Neural cell (in vitro differentiated cells): ENCODE measurements around the gene HIPK1. TPM values are rescaled to one million over a fixed set of nuclear protein-coding genes. Genes with fewer than 3 reads are reported as not detected.

Experiments used
- H2AFZ ChIP-seq: fragments of 200-600, 300-800 bp; sonication (generic), shearing (Covaris generic); 2 replicates; pipeline ENCODE4 v1.6.0; 2014; ENCODE audit warnings: low read depth, mild to moderate bottlenecking, antibody characterized with exemption, low read length, moderate library complexity
- H3F3A ChIP-seq: fragments of 200-600 bp; shearing (Covaris generic); 2 replicates; pipeline ENCODE4 v1.6.1; 2016; ENCODE audit warnings: mild to moderate bottlenecking, moderate library complexity, mixed read lengths, antibody characterized with exemption, low read length; ENCODE audit not compliant: insufficient read depth, poor library complexity, severe bottlenecking
- H3K27ac ChIP-seq: fragments of 200-600, 300-800 bp; sonication (generic), shearing (Covaris generic); 2 replicates; pipeline ENCODE4 v1.5.1; 2014; ENCODE audit warnings: mild to moderate bottlenecking, low read length, moderate library complexity
- H3K27me3 ChIP-seq: fragments of 300-800, 200-600 bp; sonication (generic), shearing (Covaris generic); 2 replicates; pipeline ENCODE4 v1.6.0; 2014; ENCODE audit warnings: mild to moderate bottlenecking, low read depth, low read length, moderate library complexity; ENCODE audit not compliant: insufficient read depth
- H3K36me3 ChIP-seq: fragments of 300-800, 200-600 bp; sonication (generic), shearing (Covaris generic); 2 replicates; pipeline ENCODE4 v1.5.1; 2014; ENCODE audit warnings: mild to moderate bottlenecking, antibody characterized with exemption, low read length, moderate library complexity; ENCODE audit not compliant: insufficient read depth
- H3K4me2 ChIP-seq: fragments of 300-800, 200-600 bp; sonication (generic), shearing (Covaris generic); 2 replicates; pipeline ENCODE4 v1.6.0; 2014; ENCODE audit warnings: mild to moderate bottlenecking, low read length
- H3K4me3 ChIP-seq: fragments of 300-800, 200-600 bp; sonication (generic), shearing (Covaris generic); 2 replicates; pipeline ENCODE4 v1.5.1; 2014; ENCODE audit warnings: mild to moderate bottlenecking, low read length, moderate library complexity
- H3K79me2 ChIP-seq: fragments of 200-600 bp; shearing (Covaris generic); replicated peaks from 2 replicates; pipeline ENCODE4 v1.6.0; 2014; ENCODE audit warnings: mild to moderate bottlenecking, low read length, moderate library complexity; ENCODE audit not compliant: insufficient read depth
- H3K9ac ChIP-seq: fragments of 300-800, 200-600 bp; sonication (generic), shearing (Covaris generic); 2 replicates; pipeline ENCODE4 v1.6.1; 2016; ENCODE audit warnings: mild to moderate bottlenecking, low read length, mixed read lengths
- H3K9me2 ChIP-seq: fragments of 200-600 bp; shearing (Covaris generic); 2 replicates; pipeline ENCODE4 v1.6.1; 2016; ENCODE audit warnings: mild to moderate bottlenecking, low read length, mixed read lengths; ENCODE audit not compliant: insufficient read depth
- H3K9me3 ChIP-seq: fragments of 200-600, 300-800 bp; sonication (generic), shearing (Covaris generic); 2 replicates; pipeline ENCODE4 v1.6.1; 2016; ENCODE audit warnings: mild to moderate bottlenecking, mixed run types, low read length, moderate library complexity, mixed read lengths
- H4K20me1 ChIP-seq: fragments of 200-600 bp; shearing (Covaris generic); 2 replicates; pipeline ENCODE4 v1.6.1; 2016; ENCODE audit warnings: mild to moderate bottlenecking, mixed run types; ENCODE audit not compliant: insufficient read depth
- CTCF ChIP-seq: fragments of 450-650 bp; IDR thresholded peaks from 2 replicates; pipeline ENCODE4 v1.5.1; 2014; ENCODE audit warnings: antibody characterized with exemption, mild to moderate bottlenecking, moderate library complexity; ENCODE audit not compliant: poor library complexity, severe bottlenecking
- EP300 ChIP-seq: fragments of 450-650 bp; conservative IDR thresholded peaks from 2 replicates; pipeline ENCODE4 v1.6.1; 2014; ENCODE audit warnings: antibody characterized with exemption, mild to moderate bottlenecking, moderate library complexity; ENCODE audit not compliant: poor library complexity, severe bottlenecking
- EZH2 ChIP-seq: fragments of 200-600, 300-800 bp; shearing (Covaris generic), sonication (generic); IDR thresholded peaks from 2 replicates; pipeline ENCODE4 v1.6.1; 2014; ENCODE audit warnings: antibody characterized with exemption, low read length, borderline replicate concordance, mild to moderate bottlenecking; ENCODE audit not compliant: insufficient read depth, poor library complexity, severe bottlenecking
- MXI1 ChIP-seq: fragments of 450-650 bp; conservative IDR thresholded peaks from 2 replicates; pipeline ENCODE4 v1.6.1; 2014; ENCODE audit warnings: antibody characterized with exemption, mild to moderate bottlenecking; ENCODE audit not compliant: poor library complexity, severe bottlenecking
- POLR2AphosphoS5 ChIP-seq: IDR thresholded peaks from 2 replicates; pipeline ENCODE4 v1.6.1; 2012
- RAD21 ChIP-seq: fragments of 450-650 bp; conservative IDR thresholded peaks from 2 replicates; pipeline ENCODE4 v1.6.1; 2014; ENCODE audit warnings: antibody characterized with exemption, mild to moderate bottlenecking, moderate library complexity
- REST ChIP-seq: IDR thresholded peaks from 2 replicates; pipeline ENCODE4 v1.6.1; 2012; ENCODE audit warnings: borderline replicate concordance
- SMC3 ChIP-seq: fragments of 450-650 bp; conservative IDR thresholded peaks from 2 replicates; pipeline ENCODE4 v1.6.1; 2014; ENCODE audit warnings: antibody characterized with exemption, mild to moderate bottlenecking, moderate library complexity; ENCODE audit not compliant: poor library complexity
- TAF1 ChIP-seq: IDR thresholded peaks from 2 replicates; pipeline ENCODE4 v1.6.1; 2012; ENCODE audit warnings: low read depth
- polyA plus RNA-seq: library from polyadenylated mRNA; depleted of rRNA; stranded (reverse); fragments of >200 nt; gene quantifications from 2 replicates; pipeline ENCODE4 v1.2.3, GENCODE V29; 2014

The HIPK1 gene
- polyA plus RNA-seq, 1 donor from 2014 or later = 22.9 TPM

- Histone ChIP-seq H3K4me2 (no peak overlapping the region), H3F3A (no peaks in the 10 kb centered on the region), H4K20me1 (no peaks in the 10 kb centered on the region), H3K9me2 (no peaks in the 10 kb centered on the region), H2AFZ (no peak overlapping the region), H3K9ac (no peak overlapping the region), H3K79me2 (no peaks in the 10 kb centered on the region), H3K4me3 (no peak overlapping the region), H3K27ac (no peak overlapping the region), H3K27me3 (no peaks in the 10 kb centered on the region), H3K36me3 (no peaks in the 10 kb centered on the region), H3K9me3 (peaks cover 3% of the 10 kb centered on the region)
- TF ChIP-seq SMC3 = no peak
- no peak for TF ChIP-seq CTCF
- no peak for TF ChIP-seq EZH2
- TF ChIP-seq MXI1 = no peak
- TF ChIP-seq POLR2AphosphoS5 = no peak
- no peak for TF ChIP-seq TAF1
- no peak for TF ChIP-seq EP300
- TF ChIP-seq RAD21 = no peak
- no peak for TF ChIP-seq REST
These were observed 64.6 kb downstream of the HIPK1 start for GRCh38 chr1:113993766-113994165.

- H3K9me3 ChIP-seq = peaks cover 3% of the 10 kb centered on the region
- H3K27ac ChIP-seq = no peak overlapping the region
- no peaks in the 10 kb centered on the region for H3K9me2 ChIP-seq
- no peaks in the 10 kb centered on the region for H3K79me2 ChIP-seq
- TF ChIP-seq RAD21 = no peak
- H2AFZ ChIP-seq = no peak overlapping the region
- H3K27me3 ChIP-seq = no peaks in the 10 kb centered on the region
- no peaks in the 10 kb centered on the region for H3K36me3 ChIP-seq
- H3K9ac ChIP-seq = no peak overlapping the region
- no peaks in the 10 kb centered on the region for H3F3A ChIP-seq
- H3K4me2 ChIP-seq = no peak overlapping the region
- H3K4me3 ChIP-seq = no peak overlapping the region
- H4K20me1 ChIP-seq = no peaks in the 10 kb centered on the region
These were observed 66.3 kb downstream of the HIPK1 start for GRCh38 chr1:113995382-113995781.

GRCh38 chr1:113998361-113998760 is 69.2 kb downstream of the HIPK1 start:
- Histone ChIP-seq H3K79me2 (no peaks in the 10 kb centered on the region), H2AFZ (no peak overlapping the region), H3K9me2 (no peaks in the 10 kb centered on the region), H3K4me2 (no peak overlapping the region), H4K20me1 (no peaks in the 10 kb centered on the region), H3F3A (no peaks in the 10 kb centered on the region), H3K27ac (no peak overlapping the region), H3K27me3 (no peaks in the 10 kb centered on the region), H3K4me3 (no peak overlapping the region), H3K9ac (no peak overlapping the region), H3K36me3 (no peaks in the 10 kb centered on the region), H3K9me3 (peaks cover 3% of the 10 kb centered on the region)
- TF ChIP-seq REST (no peak), POLR2AphosphoS5 (no peak), EP300 (no peak), TAF1 (no peak), CTCF (no peak), SMC3 (no peak), EZH2 (no peak), RAD21 (no peak), MXI1 (no peak)
